ENCODE results near the gene PCNX1.

Gene PCNX1

DNA sequence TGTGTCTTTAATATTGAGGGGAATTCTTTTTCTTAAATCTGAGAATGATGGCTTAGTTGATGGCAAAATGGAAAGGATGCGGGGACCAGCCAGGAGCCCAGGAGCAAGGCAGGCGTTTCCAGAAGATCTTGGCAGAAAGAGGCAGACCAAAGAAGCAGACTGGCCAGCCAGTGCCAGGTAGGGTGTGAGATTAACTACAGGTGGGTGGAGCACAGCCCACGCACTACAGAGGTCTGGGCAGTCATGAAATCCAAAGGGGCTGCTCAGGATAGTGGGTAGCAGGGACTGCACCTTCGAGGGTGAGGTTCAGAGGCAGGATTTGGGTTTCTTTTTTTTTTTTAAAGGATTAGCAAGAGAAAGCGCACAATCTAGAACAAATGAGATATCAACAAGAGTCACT is 17.7 kb upstream of the PCNX1 start:
- no peak for DNase-seq

DNA sequence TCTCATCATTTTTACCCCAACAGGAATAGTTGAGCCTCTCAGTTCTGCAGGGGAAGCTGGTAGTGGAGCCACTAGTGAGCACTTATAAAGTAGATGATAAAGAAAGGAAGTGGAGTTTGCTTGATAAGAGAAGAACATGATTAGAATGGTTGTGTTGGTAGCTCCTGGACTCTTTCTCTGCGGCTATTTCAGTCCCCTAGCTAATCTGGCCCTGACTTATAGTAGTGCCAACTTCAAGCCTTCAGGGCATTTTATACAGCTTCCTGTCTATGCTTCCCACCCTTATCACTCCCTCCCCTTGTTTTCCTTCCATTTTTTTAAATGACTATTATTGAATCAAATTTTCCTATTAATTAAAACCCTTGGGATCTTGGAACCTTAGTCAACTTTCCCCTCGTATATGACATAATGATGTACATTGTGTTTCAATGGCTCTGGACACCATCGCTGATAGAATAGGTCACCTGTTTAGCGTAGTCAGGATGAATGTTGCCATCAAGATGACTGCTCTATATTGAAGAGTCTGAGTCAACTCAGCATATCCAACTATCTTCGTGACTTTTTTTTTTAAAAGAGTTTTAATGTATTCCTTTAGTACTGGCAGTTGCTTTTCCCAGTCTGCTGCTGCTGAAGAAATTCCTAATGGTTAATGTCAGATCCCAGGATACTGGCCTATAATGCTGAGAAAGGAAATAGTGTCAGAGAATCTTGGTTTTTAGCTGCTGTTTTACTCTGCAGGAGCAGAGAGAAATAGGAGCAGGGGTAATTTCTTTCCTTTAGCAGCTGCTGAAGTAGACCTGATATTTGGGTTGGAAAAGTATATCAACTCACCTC is 16.2 kb upstream of the PCNX1 start:
- DNase-seq = no peak

DNA sequence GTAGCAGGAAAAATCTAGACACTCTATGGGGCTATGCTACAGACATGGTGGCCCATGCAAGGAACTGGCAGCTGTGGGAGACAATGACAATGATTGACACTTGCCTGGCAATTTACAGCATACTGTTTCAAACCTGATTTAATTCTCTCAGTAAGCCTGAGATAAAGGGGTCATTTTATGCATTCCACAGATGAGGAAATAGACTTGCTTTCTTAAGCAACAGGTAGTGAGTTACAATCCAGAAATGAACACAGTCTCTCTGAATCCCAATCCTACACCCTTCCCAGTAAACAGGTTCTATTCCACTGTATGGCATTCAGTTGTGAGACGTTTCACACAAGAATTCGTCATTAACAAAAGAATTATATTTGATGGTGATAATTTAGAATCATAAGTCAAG is 15.5 kb upstream of the PCNX1 start:
- no peak for DNase-seq

DNA sequence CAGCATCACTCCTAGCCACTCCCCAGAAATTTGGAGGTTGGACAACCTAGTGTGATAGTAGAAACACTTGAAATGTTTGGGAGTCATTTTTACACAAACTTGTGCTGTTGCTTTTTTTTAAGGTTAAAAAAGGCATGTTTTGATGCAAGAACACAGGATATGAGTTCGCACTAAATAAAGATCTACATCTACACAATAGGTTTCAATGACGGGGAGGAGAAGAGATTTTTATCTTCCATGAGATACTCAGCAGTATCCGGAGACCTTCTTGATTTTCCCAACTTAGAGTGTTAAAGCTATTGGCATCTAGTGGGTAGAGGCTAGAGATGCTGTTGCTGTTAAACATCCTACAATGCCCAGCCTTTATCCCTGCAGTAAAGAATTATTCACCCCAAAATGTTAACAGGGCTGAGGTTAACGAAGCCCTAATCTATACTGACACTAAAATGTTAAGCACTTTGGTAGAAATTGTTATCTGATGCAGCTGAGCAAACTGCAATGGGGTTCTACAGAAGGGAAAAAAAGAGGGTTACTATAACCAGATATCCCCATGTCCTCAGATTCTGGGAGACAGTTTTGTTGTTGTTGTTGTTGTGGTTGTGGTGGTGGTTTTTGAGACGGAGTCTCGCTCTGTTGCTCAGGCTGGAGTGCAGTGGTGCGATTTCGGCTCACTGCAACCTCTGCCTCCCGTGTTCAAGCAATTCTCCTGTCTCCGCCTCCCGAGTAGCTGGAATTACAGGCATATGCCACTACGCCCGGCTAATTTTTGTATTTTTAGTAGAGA is 14.0 kb upstream of the PCNX1 start:
- DNase-seq = no peak

DNA sequence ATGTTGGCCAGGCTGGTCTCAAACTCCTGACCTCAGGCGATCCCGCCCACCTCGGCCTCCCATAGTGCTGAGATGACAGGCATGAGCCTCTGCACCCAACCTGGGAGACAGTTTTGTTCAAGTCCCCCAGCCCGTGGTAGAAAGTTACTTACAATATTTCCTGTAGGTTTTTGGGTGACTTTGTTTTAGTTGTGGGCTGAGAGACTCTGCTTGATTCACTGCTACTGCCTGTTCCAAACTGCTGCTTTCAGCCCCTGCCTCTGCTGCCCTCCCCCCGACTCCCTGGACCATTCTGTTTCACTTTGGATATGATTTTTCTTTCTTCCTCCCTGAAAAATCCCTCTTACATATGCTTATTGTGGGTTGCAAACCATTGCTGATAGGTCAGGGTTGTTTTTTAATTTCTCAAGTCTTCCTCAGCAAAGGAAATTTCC is 13.4 kb upstream of the PCNX1 start:
- no peak for DNase-seq

DNA sequence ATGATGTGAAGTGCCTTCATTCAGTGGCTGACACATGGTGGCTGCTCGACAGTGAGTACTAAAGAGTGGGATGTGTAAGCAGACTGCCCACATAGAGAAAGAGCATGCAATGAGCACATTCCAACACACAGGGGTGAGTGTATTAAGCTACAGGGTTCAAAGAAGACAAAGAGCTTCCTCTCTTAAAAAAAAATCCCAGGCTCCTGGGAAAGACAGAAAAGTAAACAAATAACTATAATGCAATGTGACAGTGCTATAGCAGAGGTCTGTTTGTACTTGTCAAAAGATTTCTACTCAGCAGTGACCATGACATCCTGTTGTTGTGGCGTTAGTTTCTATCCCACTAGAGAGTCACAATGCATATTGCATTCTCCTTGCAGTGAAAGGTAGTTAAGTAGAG is 12.4 kb upstream of the PCNX1 start:
- no peak for DNase-seq

DNA sequence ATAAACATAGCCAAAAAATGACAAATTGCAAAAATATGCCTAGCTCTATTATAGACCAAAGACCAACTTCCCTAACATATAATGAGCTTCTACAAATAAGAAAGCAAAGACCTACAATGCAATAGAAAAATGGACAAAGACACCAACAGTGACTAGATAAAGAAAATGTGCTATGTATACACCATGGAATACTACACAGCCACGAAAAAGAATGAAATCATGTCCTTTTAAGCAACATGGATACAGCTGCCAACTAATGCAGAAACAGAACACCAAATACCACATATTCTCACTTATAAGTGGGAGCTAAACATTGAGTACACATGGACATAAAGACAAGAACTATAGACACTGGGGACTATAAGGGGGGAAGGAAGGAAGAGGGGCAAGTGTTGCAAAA is 10.9 kb upstream of the PCNX1 start:
- no peak for DNase-seq

DNA sequence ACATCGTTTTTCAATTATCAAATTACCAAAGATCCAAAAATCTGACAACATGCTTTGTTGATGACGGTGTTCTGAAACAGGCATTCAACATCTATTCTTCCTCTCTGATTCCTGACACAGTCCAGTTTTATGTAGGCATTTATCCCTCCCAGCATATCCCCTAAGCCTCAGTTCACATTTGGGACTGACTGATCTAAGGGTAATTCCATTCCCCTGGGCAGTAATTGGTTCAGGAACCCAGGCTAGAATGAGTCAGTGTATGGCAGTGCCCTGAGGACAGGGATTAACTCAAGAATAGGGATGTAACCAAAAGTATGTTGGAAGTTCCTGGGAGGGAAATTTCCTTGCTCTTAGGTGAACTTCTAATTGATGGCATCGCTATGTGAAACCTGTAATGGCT is 10.3 kb upstream of the PCNX1 start:
- DNase-seq = peak; percentile 16

DNA sequence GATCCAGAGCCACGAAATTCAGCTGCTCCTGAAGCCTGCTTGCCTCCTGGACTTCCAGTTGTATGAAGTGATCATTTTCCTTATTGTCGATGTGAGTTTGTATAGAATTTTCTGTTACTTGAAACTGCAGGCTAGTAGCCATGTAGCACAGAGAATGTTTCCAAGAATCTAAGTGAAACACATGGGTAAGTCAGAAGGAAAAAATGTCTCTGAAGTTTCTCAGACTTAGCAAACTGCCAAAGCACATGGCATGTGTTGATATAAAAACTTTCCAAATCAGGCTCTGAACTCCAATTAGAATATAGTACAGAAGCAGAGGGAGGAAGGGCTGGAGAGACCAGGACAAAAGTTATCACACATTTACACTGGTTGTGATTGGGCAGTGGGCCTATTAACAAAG is 9.8 kb upstream of the PCNX1 start:
- DNase-seq = no peak

DNA sequence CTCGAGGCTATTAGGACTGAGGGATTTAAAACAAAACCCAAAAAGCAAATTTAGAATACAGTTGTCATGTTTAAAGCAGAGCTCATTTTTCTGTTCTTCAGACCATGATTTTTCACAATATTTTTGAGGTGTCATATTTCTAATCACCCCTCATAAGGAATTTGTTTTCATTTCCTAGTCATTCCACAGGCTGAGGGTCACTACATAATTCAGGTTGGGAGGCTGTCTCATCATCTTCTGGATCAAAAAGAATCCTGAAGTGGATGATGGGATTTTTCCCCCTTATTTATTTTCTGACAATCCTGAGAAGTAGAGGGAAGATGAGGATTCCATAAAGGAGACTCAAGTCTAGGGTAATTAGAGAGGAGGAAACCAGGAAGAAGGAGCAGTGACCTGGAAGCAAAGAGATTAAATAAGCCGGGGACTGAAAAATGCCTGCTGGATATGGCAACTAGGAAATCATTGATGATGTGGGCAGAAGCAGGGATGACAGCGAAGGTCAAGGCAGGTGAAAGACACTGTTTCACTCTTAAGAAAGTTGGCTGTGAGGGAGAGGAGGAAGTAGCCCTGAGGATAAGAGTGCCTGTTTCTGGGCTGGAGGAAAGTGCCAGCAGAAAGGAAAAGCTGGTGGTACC is 9.0 kb upstream of the PCNX1 start:
- DNase-seq = no peak

DNA sequence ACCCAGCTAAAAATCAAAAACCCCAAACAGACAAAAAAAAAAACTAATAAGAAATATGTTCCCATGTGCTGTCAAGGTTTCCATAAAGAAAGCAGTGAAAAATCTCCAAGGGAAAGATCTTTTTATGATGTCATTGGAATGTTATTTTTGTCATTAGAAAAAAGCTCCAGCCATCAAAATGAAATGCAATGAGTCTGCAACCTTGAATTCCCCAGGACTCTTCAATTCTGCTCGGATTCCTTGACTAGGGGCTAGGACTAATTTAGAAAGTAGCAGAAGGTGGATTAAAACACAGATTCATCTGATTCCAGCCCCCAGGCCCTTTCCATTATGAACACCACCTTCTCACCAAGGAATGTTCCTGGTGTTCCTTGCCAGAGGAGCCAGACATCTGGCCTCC is 6.0 kb upstream of the PCNX1 start:
- no peak for DNase-seq

DNA sequence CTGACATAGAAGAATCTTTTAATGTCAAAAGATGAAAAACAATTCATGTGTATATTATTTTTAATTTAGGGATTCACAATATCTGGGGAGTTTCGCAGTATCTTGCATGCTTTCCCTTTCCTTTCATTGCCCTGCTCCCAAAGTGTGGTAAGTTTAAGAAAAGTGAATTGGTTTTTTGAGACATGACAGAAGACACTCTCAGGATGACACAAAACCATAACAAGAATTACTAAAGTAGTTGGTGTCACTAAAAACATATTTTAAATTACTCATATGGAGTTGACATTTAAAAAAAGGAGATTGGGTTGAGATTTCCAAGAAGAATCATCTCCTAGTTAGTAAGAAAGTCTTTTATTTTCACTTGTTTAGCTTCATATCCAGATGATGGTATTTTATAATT is 5.1 kb upstream of the PCNX1 start:
- DNase-seq = no peak

DNA sequence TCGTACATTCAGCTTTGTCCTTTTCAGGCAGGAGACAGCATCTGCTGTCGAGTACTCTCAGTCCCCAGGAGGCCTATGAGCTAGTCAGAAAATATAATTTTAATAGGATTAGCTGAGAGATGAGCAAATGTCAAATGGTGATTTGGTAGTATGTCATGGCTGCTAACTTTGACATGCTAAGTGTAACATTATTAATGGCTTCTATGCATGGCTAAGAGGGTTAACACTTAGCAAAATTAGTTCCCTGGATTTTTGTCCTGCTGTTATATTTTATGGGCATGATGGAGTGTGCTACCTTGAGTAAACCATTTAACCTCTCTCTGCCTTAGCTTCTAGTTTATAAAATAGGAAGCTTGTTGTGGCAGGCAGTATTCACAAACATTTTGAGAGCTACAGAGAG is 2.9 kb upstream of the PCNX1 start:
- peak; percentile 96 for DNase-seq

DNA sequence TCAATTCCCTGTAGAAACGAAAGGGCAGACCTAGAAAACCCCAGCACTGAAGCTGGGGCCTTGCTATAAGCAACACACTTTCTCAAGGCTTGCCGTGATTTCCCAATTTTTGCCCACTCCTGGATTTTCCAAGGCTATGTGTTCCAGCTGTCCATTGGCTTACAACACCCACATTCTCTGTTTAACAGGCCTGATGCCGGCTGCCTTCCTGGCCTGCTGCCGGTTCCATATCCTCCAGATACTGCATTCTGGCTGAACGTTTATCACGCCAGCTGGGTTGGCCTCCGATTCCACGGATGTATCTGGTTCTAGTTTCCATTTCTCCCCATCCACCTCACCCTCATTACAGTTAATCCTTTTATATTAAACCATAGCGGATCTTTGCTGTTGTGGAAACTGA is 2.0 kb upstream of the PCNX1 start:
- peak; percentile 85 for DNase-seq

DNA sequence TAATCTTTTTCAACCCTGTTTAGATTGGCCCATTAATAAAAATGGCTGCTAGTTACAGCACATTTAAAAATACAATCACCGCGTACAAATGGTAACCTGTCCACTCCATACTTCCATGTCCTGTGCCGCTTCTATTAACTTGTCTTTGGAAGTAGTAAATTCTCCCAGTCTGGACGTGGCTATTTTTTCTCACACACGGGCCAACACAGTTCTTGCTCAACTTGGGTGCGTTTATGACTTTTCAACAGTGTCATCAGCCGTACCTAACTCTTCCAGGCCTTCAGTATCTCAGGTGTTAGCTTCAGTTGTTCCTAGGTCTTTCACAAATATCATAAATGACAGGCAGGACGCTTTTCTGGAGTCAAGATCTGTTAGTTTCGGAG is 475 bp upstream of the PCNX1 start:
- DNase-seq = no peak

DNA sequence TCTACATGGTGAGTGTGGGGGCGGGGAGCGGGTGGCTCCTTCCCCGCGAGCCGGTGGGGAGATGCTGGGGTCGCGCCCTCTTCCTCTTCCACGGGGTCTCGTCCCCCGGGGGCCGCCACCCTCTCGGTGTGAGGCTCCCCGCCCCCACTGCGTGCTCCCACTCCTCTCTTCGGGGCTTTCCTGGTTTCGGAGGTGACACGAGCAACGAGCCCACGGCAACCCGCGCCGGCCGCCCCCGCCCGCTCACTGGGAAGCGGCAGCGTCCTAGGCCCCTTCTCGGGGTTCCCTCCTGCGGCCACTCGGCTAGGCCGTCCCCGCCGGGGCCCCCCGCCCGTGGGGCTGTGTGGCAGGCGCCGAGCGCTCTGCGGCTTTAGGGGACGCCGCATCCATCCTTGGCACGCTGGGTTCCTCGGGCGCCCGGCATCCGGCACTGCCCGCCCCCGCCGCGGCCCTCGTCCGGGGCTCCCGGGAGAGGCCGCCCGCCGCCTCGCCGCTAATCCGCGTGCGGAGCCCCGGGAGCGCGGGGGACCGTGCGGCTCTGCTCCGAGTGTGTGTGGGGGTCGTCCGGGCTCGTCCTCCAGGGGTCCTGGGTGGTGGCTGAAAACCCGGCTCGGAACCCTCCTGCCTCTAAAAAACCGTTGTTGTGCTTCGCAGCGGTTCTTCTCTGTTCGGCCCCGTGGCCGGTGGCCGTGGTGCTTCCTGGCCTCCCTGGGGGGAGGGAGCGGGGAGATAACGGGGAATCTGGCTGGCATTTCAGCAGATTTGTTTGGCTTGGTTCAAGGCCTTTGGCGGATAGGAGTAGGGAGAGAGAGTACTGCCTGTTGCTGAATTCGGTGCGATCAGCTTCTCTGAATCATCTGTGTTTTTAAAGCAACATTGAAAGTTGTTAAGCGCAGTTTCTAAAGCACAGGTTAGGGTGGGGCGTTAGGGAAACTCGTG is 1.0 kb downstream of the PCNX1 start:
- peak; percentile 38 for DNase-seq

DNA sequence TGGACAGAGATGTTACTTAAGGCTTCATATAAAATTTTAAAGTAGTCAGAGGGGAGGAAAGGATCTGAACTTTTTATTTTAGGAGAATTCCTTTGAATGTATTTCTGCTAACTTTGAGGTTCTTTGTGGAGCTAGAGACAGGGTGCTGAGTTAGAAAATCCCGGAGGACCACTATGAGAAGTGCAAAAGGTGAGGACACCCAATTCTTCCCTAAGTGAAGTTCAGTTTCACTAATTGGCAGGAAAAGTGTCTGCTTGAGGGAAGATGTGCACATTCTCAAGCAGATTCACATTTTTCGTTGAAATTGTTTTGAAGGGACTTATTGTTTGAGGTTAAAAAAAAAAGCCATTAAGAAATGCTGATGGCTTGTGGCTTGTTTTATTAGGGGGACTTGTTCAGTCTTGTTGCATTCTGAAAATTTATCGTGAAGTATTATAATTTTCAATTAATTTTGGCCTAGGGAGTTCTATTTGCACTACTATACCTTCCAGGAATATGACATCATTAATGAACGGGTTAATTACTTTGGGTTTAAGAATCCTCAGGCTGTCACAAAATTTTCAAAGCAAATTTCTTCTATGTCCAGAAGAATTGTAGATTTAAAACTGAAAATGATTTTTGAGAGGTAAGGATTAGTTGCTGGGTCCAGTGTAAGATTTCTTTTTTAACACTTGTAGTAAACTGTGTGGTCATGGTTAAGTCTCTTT is 1.8 kb downstream of the PCNX1 start:
- no peak for DNase-seq

DNA sequence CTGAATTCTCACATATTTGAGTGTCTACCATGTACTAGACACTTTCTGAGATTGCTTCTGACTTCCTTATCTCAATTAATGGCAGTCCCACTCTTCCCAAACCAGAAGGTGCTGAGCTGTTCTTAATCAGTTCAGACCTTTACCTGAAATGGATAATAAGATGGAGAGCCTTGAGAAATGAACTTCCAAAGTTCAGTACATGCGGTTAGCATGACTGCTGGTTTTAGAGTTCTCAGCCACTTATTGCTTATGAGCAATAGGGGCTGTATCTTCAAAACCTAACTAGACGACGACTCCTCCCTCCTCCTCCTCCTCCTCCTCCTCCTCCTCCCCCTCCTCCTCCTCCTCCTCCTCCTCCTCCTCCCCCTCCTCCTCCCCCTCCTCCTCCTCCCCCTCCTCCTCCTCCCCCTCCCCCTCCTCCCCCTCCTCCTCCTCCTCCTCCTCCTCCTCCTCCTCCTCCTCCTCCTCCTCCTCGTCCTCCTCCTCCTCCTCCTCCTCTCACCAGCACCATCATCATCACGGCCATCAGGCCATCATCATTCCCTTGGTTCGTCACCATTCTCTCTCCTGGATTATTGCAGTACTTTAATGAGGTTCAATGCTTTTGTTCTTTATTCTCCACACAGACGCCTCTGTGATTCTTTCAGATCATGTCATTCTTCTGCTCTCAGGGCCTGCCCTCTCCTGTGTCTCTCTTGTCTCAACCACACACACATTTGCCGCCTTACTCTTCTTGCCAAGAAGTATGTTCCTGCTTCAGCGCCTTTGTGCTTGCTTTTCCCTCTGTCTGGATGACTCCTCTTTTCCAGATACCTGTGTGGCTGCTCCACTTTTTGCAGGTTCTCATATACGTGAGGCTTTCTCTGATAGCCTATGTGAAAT is 2.7 kb downstream of the PCNX1 start:
- DNase-seq = no peak

DNA sequence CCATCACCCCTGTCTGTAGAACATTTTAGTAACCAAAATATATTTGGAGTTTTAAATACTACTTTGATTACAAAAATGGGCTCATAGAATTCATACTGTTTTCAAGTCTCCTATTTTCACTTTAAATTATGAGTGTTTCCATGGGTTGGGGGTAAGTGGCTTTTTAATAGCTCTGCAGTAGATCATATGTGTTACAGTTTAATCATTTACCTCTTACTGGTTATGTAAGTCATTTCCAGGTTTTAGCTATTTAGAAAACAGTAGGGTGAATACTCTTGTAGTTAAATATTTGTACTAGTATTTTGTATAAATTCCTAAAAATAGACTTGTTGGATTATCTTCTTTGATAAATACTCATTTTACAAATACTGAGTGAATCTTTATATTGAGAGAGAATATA is 8.2 kb downstream of the PCNX1 start:
- DNase-seq = no peak

DNA sequence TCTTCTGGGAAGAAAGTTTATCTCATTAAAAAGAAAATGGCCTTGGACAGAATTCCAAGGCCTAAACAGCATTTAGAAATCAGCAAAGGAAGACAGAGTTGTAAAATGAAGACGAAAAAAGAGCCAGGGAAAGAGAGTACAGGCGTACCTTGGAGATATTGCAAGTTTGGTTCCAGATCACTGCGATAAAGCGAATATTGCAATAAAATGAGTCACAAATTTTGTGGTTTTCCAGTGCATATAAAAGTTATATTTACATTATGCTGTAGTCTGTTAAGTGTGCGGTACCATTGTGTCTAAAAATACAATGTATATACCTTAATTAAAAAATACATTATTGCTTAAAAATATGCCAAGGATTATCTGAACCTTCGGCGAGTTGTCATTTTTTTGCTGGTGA is 9.0 kb downstream of the PCNX1 start:
- DNase-seq = no peak

DNA sequence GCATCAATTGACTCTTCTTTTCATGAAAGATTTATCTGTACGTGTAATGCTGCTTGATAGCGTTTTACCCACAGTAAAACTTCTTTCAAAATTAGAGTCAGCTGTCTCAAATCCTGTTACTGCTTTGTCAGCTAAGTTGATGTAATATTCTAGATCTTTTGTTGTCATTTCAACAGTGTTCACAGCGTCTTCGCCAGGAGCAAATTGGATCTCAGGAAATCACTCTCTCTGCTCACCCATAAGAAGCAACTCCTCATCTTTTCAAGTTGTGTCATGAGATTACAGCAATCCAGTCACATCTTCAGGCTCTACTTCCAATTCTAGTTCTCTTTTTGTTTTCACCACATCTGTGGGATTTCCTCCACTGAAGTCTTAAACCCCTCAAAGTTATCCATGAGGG is 9.5 kb downstream of the PCNX1 start:
- DNase-seq = no peak

Measured in NCI-H82 (cell line).